Smooth muscle cell (in vitro differentiated cells): ENCODE measurements around the gene KIF24. TPM values are rescaled to one million over a fixed set of nuclear protein-coding genes. Genes with fewer than 3 reads are reported as not detected.

ENCODE experiments used
- DNase-seq: peaks from one replicate; lab custom pipeline; 2025; ENCODE audit not compliant: unreplicated experiment; lab: John Stamatoyannopoulos, UW
- H2AFZ ChIP-seq: fragments of 200-600 bp; sonication (generic); 2 replicates; pipeline ENCODE4 v1.6.0; 2016; ENCODE audit warnings: antibody characterized with exemption, low read depth, mild to moderate bottlenecking
- H3F3A ChIP-seq: fragments of 200-600 bp; sonication (generic); 2 replicates; pipeline ENCODE4 v1.6.0; 2017; ENCODE audit warnings: antibody characterized with exemption, low read depth
- H3K27ac ChIP-seq: fragments of 200-600 bp; sonication (generic); 2 replicates; pipeline ENCODE4 v1.5.1; 2016; ENCODE audit warnings: low read depth, mild to moderate bottlenecking
- H3K27me3 ChIP-seq: fragments of 200-600 bp; sonication (generic); 2 replicates; pipeline ENCODE4 v1.6.1; 2016; ENCODE audit warnings: low read depth, mild to moderate bottlenecking
- H3K36me3 ChIP-seq: fragments of 200-600 bp; sonication (generic); 2 replicates; pipeline ENCODE4 v1.5.1; 2016; ENCODE audit warnings: low read depth
- H3K4me1 ChIP-seq: fragments of 200-600 bp; sonication (generic); 2 replicates; pipeline ENCODE4 v1.5.1; 2016; ENCODE audit warnings: low read depth
- H3K4me2 ChIP-seq: fragments of 200-600 bp; sonication (generic); 2 replicates; pipeline ENCODE4 v1.6.0; 2016; ENCODE audit warnings: mild to moderate bottlenecking
- H3K4me3 ChIP-seq: fragments of 200-600 bp; sonication (generic); 2 replicates; pipeline ENCODE4 v1.5.1; 2016; ENCODE audit warnings: mild to moderate bottlenecking
- H3K79me2 ChIP-seq: fragments of 200-600 bp; sonication (generic); 2 replicates; pipeline ENCODE4 v1.6.0; 2016; ENCODE audit warnings: low read depth, mild to moderate bottlenecking
- H3K9ac ChIP-seq: fragments of 200-600 bp; sonication (generic); 2 replicates; pipeline ENCODE4 v1.6.0; 2016; ENCODE audit warnings: low read depth
- H3K9me3 ChIP-seq: fragments of 200-600 bp; sonication (generic); replicated peaks from 2 replicates; pipeline ENCODE4 v1.5.1; 2016; ENCODE audit warnings: low read depth
- H4K20me1 ChIP-seq: fragments of 200-600 bp; sonication (generic); 2 replicates; pipeline ENCODE4 v1.6.0; 2016; ENCODE audit warnings: low read depth
- CTCF ChIP-seq: fragments of 200-600 bp; sonication (generic); IDR thresholded peaks from 2 replicates; pipeline ENCODE4 v1.5.1; 2017; ENCODE audit warnings: borderline replicate concordance, mild to moderate bottlenecking, antibody characterized with exemption; ENCODE audit not compliant: insufficient read depth, poor library complexity, severe bottlenecking
- WGBS: methylation state at CpG from one replicate; pipeline ENCODE4 v1.1.7; 2016; ENCODE audit warnings: low lambda C conversion rate; 5-methylcytosine and 5-hydroxymethylcytosine counted together
- polyA plus RNA-seq: library from polyadenylated mRNA; unstranded; fragments of >200 nt; fragmentation: Nextera tagmentation; extraction: Ambion mirVana; gene quantifications from 2 replicates; pipeline ENCODE4 v1.2.1, GENCODE V29; 2016
- total RNA-seq: library from RNA; depleted of rRNA; stranded (reverse); fragments of >200 nt; gene quantifications from 2 replicates; pipeline ENCODE4 v1.2.3, GENCODE V29; 2014

KIF24 gene
- total and polyA plus RNA-seq, 2 experiments from 2014 or later: 0.51 to 1.2 TPM

- no peak for DNase-seq
- WGBS: 86% methylated on average over 4 of the region's 4 CpGs
- no peaks in the 10 kb centered on the region for H3K9me3 ChIP-seq
- no peak overlapping the region for H3K9ac ChIP-seq
- H3F3A ChIP-seq: peaks cover 6% of the 10 kb centered on the region
- H3K27ac ChIP-seq: no peak overlapping the region
- no peak overlapping the region for H2AFZ ChIP-seq
- H3K4me3 ChIP-seq: no peak overlapping the region
- H4K20me1 ChIP-seq: peaks cover 43% of the 10 kb centered on the region
- no peak overlapping the region for H3K4me2 ChIP-seq
- H3K36me3 ChIP-seq: no peaks in the 10 kb centered on the region
- H3K4me1 ChIP-seq: peaks cover 4% of the 10 kb centered on the region
- H3K27me3 ChIP-seq: no peaks in the 10 kb centered on the region
- peaks cover 19% of the 10 kb centered on the region for H3K79me2 ChIP-seq
- no peak for TF ChIP-seq CTCF
Measured at GRCh38 chr9:34335376-34335775, 6.3 kb upstream of the KIF24 start.

GRCh38 chr9:34334916-34335315 is 5.8 kb upstream of the KIF24 start:
- H3K27ac ChIP-seq: no peak overlapping the region

GRCh38 chr9:34334337-34334824 is 5.3 kb upstream of the KIF24 start:
- TF ChIP-seq CTCF: no peak
- no peak for DNase-seq
- H4K20me1 ChIP-seq: peaks cover 43% of the 10 kb centered on the region
- no peaks in the 10 kb centered on the region for H3K9me3 ChIP-seq
- H3K27ac ChIP-seq: no peak overlapping the region
- no peak overlapping the region for H3K4me2 ChIP-seq
- H3K9ac ChIP-seq: no peak overlapping the region
- no peaks in the 10 kb centered on the region for H3K27me3 ChIP-seq
- H3K36me3 ChIP-seq: no peaks in the 10 kb centered on the region
- no peak overlapping the region for H2AFZ ChIP-seq
- no peak overlapping the region for H3K4me3 ChIP-seq
- WGBS: 73% methylated on average over 1 of the region's 1 CpG
- H3F3A ChIP-seq: peaks cover 6% of the 10 kb centered on the region
- peaks cover 19% of the 10 kb centered on the region for H3K79me2 ChIP-seq
- peaks cover 4% of the 10 kb centered on the region for H3K4me1 ChIP-seq

More at GRCh38 chr9:34334916-34335315, 5.8 kb upstream of the KIF24 start:
- no peak for TF ChIP-seq CTCF
- DNase-seq: no peak
- H3F3A ChIP-seq: peaks cover 6% of the 10 kb centered on the region
- H3K27me3 ChIP-seq: no peaks in the 10 kb centered on the region
- no peaks in the 10 kb centered on the region for H3K36me3 ChIP-seq
- no peak overlapping the region for H3K9ac ChIP-seq
- H3K79me2 ChIP-seq: peaks cover 19% of the 10 kb centered on the region
- no peak overlapping the region for H3K4me2 ChIP-seq
- WGBS: 88% methylated on average over 2 of the region's 2 CpGs
- H3K4me1 ChIP-seq: peaks cover 4% of the 10 kb centered on the region
- H2AFZ ChIP-seq: no peak overlapping the region
- H4K20me1 ChIP-seq: peaks cover 43% of the 10 kb centered on the region
- no peak overlapping the region for H3K4me3 ChIP-seq
- no peaks in the 10 kb centered on the region for H3K9me3 ChIP-seq

GRCh38 chr9:34333836-34334235 is 4.8 kb upstream of the KIF24 start:
- Histone ChIP-seq H2AFZ (no peak overlapping the region), H3K27me3 (no peaks in the 10 kb centered on the region), H3K9me3 (no peaks in the 10 kb centered on the region), H3K9ac (no peak overlapping the region), H3K4me2 (no peak overlapping the region), H3K27ac (no peak overlapping the region), H3K4me3 (no peak overlapping the region), H3F3A (peaks cover 6% of the 10 kb centered on the region), H3K4me1 (peaks cover 4% of the 10 kb centered on the region), H3K79me2 (peaks cover 19% of the 10 kb centered on the region), H4K20me1 (peaks cover 43% of the 10 kb centered on the region), H3K36me3 (no peaks in the 10 kb centered on the region)
- TF ChIP-seq CTCF: no peak
- DNase-seq: no peak
- WGBS: 49% methylated on average over 3 of the region's 3 CpGs
